GM18520 (cell line): Measurements from ENCODE around the gene MCTP1.
"Not testable (repeated sequence)": the region's sequence is repeated elsewhere in the genome, so short reads cannot be mapped to it uniquely, and the experiment has no call there.

Source experiments
- ATAC-seq: cut with Tn5 transposase; IDR thresholded peaks from one replicate; pipeline ENCODE4 v1.9.1; 2021; ENCODE audit not compliant: unreplicated experiment

The MCTP1 gene

DNA sequence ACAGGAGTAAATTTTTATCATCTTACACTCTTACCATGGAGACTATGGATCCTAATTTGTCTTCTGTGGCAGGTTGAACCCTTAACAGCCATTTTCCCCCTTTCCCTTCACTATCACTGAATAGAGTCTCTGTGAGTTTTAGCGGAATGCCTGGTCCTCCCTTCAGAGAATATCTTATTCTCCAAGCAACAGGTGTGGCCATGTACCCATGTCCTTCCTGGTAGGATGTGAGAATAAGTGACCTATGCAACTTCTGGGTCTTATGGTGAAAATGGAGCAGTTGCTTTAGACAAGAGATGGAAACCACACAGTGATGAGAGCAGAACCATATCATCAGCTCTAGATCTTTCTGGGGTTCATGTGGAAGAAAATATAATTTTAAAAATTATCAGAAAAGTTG is 312.6 kb downstream of the MCTP1 start:
- no peak for ATAC-seq

GRCh38 chr5:94969174-94969573 is 315.7 kb downstream of the MCTP1 start:
- no peak for ATAC-seq

GRCh38 chr5:94968507-94969095 is 316.3 kb downstream of the MCTP1 start:
- ATAC-seq, result peak; percentile 51

DNA sequence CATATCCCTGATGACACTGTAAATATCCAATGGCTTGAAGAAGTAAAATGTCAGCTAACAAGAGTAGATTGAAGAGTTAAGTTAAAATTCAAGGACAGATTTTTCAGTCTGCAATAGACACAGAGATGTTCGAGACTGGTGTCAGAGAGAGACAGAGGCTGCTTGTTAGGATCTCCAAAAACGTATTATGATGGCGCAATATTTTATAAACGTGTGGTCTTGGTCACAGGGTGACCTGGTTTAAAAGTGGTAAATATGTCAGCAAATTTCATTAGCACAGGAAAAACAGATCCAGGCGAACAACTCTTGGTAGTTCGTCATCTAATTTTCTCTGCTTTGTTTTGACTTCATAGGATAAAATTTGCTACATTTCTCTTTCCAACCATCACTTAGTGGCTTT is 317.4 kb downstream of the MCTP1 start:
- ATAC-seq, result no peak

GRCh38 chr5:94959279-94959678 is 325.6 kb downstream of the MCTP1 start:
- not testable (repeated sequence) for ATAC-seq

DNA sequence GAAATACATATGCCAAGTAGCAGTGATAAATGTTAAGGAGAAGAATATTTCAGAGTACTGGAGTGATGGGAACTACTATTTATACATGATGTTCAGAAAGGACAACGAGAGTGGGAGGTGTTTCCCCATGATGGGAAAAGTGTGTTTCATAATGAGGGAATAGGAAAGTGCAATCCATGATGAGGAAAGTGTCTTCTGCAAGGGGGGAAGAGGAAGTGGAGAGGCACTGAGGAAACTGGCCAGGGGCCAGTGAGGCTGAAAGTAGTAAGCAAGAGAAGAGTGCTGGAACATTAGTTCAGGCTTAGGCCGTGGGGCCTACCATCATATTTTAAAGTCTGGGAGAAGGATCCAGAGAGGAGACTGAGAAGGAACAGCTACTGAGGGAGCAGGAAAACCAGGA is 339.2 kb downstream of the MCTP1 start:
- ATAC-seq, result no peak

GRCh38 chr5:94944160-94944559 is 340.7 kb downstream of the MCTP1 start:
- ATAC-seq, result no peak

GRCh38 chr5:94941122-94941755 is 343.7 kb downstream of the MCTP1 start:
- ATAC-seq, result no peak

DNA sequence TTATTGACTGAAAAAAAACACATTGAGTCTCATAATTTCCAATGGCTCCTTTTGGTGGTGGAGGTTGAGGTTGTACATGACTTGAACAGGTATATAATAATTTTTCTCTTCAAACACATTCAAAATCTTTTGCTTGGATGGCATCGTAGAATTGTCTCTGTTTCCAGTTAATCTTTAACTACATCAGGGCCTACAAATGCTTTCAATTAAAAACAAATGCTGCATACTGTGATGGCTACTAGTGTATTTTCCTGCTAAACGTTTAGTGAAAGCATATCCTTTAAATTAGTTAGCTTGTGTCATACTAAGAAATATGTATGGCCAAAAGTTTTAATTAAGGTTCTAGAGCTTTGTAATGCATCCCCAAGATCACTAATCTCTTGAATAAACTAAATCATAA is 352.6 kb downstream of the MCTP1 start:
- ATAC-seq, result no peak

- no peak for ATAC-seq
Measured at GRCh38 chr5:94928891-94929290, 356.0 kb downstream of the MCTP1 start.

DNA sequence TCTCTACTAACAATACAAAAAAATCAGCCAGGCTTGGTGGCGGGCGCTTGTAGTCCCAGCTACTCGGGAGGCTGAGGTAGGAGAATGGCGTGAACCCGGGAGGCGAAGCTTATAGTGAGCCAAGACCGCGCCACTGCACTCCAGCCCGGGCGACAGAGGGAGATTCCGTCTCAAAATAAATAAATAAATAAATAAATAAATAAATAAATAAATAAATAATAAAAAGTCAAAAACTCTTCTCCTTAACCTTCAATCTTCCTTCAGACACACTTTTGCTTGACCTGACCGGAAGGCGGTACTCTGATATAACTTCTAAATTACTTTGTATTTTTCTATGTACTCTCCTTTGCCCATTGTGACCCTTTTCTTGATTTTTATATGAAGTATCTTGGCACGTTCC is 364.3 kb downstream of the MCTP1 start:
- ATAC-seq, result no peak

DNA sequence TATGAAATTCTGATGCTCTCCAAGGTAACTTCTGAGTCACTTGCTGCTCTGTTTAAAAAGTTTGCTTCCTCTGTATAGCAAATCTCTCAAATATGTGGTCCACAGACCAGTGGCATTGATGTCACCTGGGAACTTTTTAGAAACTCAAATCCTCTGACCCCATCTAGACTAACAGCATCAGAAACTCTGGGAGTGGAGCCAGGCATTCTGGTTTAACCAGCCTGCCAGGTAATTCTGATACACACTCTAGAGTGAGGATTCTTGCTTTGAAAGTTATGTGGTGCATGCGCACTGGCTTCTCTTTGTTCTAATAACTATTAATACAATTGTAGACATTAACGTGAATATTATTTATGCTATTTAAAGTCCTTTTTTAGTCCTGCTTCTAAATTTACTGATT is 368.3 kb downstream of the MCTP1 start:
- no peak for ATAC-seq

- no peak for ATAC-seq
Measured at GRCh38 chr5:94911276-94911675, 373.6 kb downstream of the MCTP1 start.

DNA sequence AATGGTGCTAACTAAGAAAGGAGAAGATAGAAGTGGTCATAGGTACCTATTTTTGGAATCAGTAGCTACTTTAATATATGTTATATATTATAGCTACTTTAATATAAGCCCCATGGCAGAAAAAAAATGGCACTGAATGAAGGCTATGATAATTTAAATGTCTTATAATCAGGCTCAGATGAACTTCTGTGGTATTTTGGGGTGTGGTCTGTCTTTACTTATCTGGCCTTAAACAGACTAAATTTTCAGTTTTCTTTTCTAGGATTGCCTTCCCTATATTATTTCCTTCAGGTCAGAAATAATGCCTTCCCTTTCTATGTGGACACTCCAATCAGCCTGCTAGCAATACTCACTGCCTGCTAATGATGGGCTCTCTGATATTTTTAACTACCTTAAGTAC is 374.2 kb downstream of the MCTP1 start:
- no peak for ATAC-seq

DNA sequence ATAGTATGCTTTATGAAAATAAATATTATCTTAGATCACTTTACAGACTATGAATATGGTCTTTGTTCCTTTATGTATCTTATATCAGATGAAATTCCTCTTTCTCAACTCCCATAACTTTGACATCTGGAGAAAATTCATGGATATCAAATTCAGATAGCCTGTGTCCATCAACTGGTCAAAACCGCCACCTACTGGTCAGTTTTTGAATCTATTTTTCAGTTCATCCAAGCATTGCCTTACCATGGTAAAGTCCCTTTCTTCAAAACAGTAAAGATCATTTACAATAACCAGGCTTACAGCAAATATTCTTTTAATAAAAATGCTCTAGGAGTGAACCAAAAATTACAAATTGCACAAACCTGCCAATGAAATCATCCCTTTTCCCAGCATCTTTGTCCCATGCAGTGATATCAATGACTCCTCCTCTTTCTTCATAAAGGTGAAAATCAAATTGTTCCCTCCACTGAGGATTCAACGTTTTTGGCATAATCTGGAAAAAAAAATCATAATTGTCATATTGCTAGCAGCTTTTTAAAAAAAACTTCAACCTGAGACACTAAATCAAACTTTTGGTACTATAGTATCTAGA is 375.9 kb downstream of the MCTP1 start:
- ATAC-seq, result no peak

GRCh38 chr5:94906750-94907149 is 378.1 kb downstream of the MCTP1 start:
- no peak for ATAC-seq

GRCh38 chr5:94903726-94904125 is 381.2 kb downstream of the MCTP1 start:
- no peak for ATAC-seq

GRCh38 chr5:94901191-94901979 is 383.5 kb downstream of the MCTP1 start:
- peak; percentile 86 for ATAC-seq

- ATAC-seq, result no peak
Measured at GRCh38 chr5:94900006-94900505, 384.8 kb downstream of the MCTP1 start.

DNA sequence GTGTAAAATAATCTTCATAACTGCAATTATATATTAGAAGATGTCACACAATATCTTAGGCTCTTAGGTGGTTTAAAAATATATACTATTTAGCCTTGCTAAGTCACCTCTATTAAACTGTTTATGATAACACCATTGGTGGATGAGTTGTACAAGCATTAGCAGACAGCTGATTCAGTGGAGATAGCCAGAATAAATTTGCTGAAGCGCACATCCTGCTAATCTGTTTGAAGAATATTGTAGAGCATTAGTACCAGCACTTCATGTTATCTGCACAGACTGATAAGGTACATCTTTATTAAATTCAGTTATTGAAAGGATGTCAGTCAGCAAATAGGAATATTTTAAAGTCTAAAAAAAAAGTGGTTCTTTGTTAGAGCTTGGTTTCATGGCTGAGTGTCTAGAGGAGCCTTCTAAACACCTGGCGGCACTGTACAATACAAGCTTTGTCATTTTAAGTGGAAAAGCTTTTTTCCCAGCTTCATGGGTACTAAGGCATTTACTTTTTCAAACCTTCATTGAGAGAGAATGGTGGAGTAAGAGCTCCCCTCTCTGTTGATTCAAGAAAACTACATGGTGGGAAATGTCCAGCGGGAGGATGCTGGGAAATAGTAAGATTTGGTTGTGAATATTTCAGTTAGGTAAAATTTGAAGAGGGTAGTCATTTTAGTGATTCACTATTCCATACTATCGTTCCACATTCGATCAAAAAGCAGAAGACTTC is 391.3 kb downstream of the MCTP1 start:
- ATAC-seq, result no peak

DNA sequence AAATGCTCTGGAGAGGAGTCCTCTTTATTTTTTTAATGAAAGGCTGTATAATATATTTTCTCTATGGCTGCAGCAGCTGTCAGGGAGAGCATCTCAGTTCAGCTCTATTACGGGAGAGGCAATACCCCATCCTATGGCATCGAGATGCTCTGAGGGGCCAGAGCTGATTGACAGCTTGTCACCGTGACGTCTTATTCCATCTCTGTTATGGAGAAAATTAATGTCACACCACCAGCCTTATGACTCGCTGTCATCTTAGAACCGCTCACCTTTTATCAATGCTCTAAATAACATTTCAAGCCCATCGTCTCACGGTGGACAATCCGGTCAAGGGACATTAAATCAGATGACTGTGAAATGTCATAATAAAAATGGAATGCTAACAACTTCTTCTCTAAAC is 392.9 kb downstream of the MCTP1 start:
- no peak for ATAC-seq
